ENCODE data around the gene FYN.

DNA sequence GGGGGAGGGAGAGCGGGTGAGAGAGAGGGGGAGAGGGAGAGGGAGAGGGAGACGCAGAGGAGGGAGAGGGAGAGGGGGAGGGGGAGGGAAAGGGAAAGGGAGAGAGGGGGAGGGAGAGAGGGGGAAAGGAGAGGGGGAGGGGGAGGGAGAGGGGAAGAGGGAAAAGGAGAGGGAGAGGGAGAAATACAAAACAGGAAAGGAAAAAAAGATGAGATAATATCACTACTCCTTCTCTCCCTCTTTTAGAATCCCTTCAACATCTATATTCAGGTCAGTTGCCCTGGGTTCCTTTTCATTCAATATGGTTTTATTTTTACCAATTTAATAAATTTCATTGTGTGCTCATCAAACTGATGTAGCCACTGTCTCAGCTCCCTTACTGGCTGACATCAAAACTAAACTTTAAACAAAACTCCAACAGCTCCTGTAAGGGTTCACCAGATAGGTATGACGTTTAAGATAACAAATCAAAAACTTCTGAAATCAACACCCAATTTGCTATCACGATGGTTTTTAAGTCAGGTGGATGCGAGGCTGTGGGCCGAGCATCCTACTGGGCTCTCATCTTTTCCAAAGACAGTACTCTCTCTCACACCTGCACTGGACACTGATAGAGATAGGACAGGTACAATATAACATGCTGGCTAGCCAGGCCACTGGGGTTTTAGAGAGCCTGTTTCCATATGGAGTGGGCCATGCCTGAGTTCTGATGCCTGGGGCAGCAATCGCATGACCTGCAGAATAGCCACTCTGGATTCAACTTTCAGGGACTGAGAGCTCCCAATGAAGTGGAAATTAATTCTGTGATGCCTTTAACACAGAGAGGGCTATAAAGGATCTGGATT, 99.5 kb downstream of the FYN start:
- TF ChIP-seq, protein P1, sequence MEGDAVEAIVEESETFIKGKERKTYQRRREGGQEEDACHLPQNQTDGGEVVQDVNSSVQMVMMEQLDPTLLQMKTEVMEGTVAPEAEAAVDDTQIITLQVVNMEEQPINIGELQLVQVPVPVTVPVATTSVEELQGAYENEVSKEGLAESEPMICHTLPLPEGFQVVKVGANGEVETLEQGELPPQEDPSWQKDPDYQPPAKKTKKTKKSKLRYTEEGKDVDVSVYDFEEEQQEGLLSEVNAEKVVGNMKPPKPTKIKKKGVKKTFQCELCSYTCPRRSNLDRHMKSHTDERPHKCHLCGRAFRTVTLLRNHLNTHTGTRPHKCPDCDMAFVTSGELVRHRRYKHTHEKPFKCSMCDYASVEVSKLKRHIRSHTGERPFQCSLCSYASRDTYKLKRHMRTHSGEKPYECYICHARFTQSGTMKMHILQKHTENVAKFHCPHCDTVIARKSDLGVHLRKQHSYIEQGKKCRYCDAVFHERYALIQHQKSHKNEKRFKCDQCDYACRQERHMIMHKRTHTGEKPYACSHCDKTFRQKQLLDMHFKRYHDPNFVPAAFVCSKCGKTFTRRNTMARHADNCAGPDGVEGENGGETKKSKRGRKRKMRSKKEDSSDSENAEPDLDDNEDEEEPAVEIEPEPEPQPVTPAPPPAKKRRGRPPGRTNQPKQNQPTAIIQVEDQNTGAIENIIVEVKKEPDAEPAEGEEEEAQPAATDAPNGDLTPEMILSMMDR (IDR thresholded peaks at IDR 0.05; ENCODE audit: borderline replicate concordance, extremely low read depth, low read length, poor library complexity, severe bottlenecking) = no peak
- TF ChIP-seq EZH2 (IDR thresholded peaks at IDR 0.05; ENCODE audit: borderline replicate concordance, low read depth, low read length, severe bottlenecking) = no peak
